K562 (cell line): ENCODE data around the gene NDUFS8. TPM values are rescaled to one million over a fixed set of nuclear protein-coding genes. Genes with fewer than 3 reads are reported as not detected.

Experiments used
- E4F1 ChIP-seq: fragments of 250-450 bp; sonication (Bioruptor Pico); IDR thresholded peaks from 2 replicates; pipeline ENCODE4 v1.5.0; 2021; ENCODE audit warnings: mild to moderate bottlenecking, borderline replicate concordance
- EWSR1 ChIP-seq: fragments of 450-650 bp; IDR thresholded peaks from 2 replicates; pipeline ENCODE4 v1.6.1; 2018; ENCODE audit warnings: borderline replicate concordance, mild to moderate bottlenecking, low read depth, moderate library complexity; ENCODE audit not compliant: partially characterized antibody
- IRF2 ChIP-seq: sonication (generic); formaldehyde crosslinking; IDR thresholded peaks from 2 replicates; pipeline ENCODE4 v1.8.1; 2022; ENCODE audit warnings: mild to moderate bottlenecking, missing genetic modification reagents
- L3MBTL2 ChIP-seq: fragments of 450-650 bp; IDR thresholded peaks from 2 replicates; pipeline ENCODE4 v1.6.1; 2016; ENCODE audit warnings: mild to moderate bottlenecking, moderate library complexity
- PHB ChIP-seq: fragments of 250-450 bp; sonication (Bioruptor Pico); IDR thresholded peaks from 2 replicates; pipeline ENCODE4 v1.5.0; 2021
- RBM25 ChIP-seq: fragments of 200-400 bp; formaldehyde crosslinking; IDR thresholded peaks from 2 replicates; pipeline ENCODE4 v1.6.1; 2018; ENCODE audit warnings: low read length, low read depth, moderate library complexity; ENCODE audit not compliant: severe bottlenecking
- SAFB2 ChIP-seq: fragments of 200-400 bp; formaldehyde crosslinking; IDR thresholded peaks from 2 replicates; pipeline ENCODE4 v1.6.1; 2018; ENCODE audit warnings: borderline replicate concordance, low read length, low read depth, moderate library complexity; ENCODE audit not compliant: severe bottlenecking
- SMARCA4 ChIP-seq: fragments of 450-650 bp; IDR thresholded peaks from 2 replicates; pipeline ENCODE4 v1.6.1; 2016
- SRSF3 ChIP-seq: fragments of 200-400 bp; formaldehyde crosslinking; IDR thresholded peaks from 2 replicates; pipeline ENCODE4 v1.6.1; 2016; ENCODE audit warnings: mild to moderate bottlenecking, low read length, moderate library complexity; ENCODE audit not compliant: insufficient read depth
- THRAP3 ChIP-seq: fragments of 450-650 bp; IDR thresholded peaks from 2 replicates; pipeline ENCODE4 v1.6.1; 2016; ENCODE audit warnings: mild to moderate bottlenecking, inconsistent platforms, borderline replicate concordance
- YY1 ChIP-seq, 3 experiments: IDR thresholded peaks; 2 replicates each; pipeline ENCODE4 v1.6.1; 2011; ENCODE audit warnings: low read length in 2 of 3, mild to moderate bottlenecking in 2 of 3, moderate library complexity in 2 of 3, borderline replicate concordance in 1 of 3, control low read depth in 1 of 3, low read depth in 1 of 3; ENCODE audit not compliant: insufficient read depth in 3 of 3, insufficient replicate concordance in 2 of 3, control insufficient read depth in 1 of 3, insufficient read length in 1 of 3; ENCODE audit errors: extremely low read depth in 1 of 3
- ZNF354B ChIP-seq: fragments of 250-450 bp; sonication (Bioruptor Pico); IDR thresholded peaks from 2 replicates; pipeline ENCODE4 v1.4.0; 2020
- ZNF668 ChIP-seq: fragments of 250-450 bp; sonication (Bioruptor Pico); IDR thresholded peaks from 2 replicates; pipeline ENCODE4 v1.8.0; 2022; ENCODE audit warnings: mild to moderate bottlenecking, inconsistent platforms
- ZNF699 ChIP-seq: fragments of 250-450 bp; sonication (Bioruptor Pico); IDR thresholded peaks from 2 replicates; pipeline ENCODE4 v1.8.0; 2021; ENCODE audit warnings: mild to moderate bottlenecking, moderate library complexity; ENCODE audit not compliant: insufficient replicate concordance
- ZNF766 ChIP-seq: fragments of 200-800 bp; sonication (Bioruptor generic); conservative IDR thresholded peaks from 2 replicates; pipeline ENCODE4 v1.6.1; 2016; ENCODE audit warnings: missing genetic modification characterization, missing compliant biosample characterization
- polyA plus RNA-seq, 8 experiments: library from polyadenylated mRNA; depleted of rRNA in 4 of 8; stranded (reverse) in 5 of 8; unstranded in 3 of 8; fragments of >200 nt; fragmentation: Nextera tagmentation in 2 of 8; fragmentation: Illumina TruSeq in 1 of 8; extraction: Ambion mirVana in 2 of 8; extraction: Trizol in 1 of 8; gene quantifications; 2 replicates each; pipeline versions ENCODE4 v1.2.1 to v1.2.3, GENCODE V29; 2011 to 2014; ENCODE audit warnings: inconsistent platforms in 1 of 8, missing spikeins in 1 of 8
- total RNA-seq, 7 experiments: library from RNA; depleted of rRNA in 6 of 7; stranded (reverse); fragments of >200 nt in 6 of 7; fragmentation: Illumina TruSeq in 2 of 7; extraction: Trizol in 2 of 7; gene quantifications; 2 replicates each; pipeline versions ENCODE4 v1.2.1 to v1.2.3, GENCODE V29; 2011 to 2021; ENCODE audit warnings: low replicate concordance in 1 of 7
- TF ChIP-seq, protein P1 (sequence below): fragments of 250-450 bp; sonication (Bioruptor Pico); IDR thresholded peaks from 2 replicates; pipeline ENCODE4 v1.4.0; 2020; ENCODE audit warnings: mild to moderate bottlenecking, moderate library complexity, borderline replicate concordance
- TF ChIP-seq, protein P2 (sequence below), 2 experiments: fragments of 150-350 bp in 1 of 2; IDR thresholded peaks; 2 replicates each; pipeline ENCODE4 v1.6.1; 2012 to 2016; ENCODE audit warnings: low read depth in 2 of 2, low read length in 2 of 2, mild to moderate bottlenecking in 1 of 2, moderate library complexity in 1 of 2

Gene NDUFS8
- total and polyA plus RNA-seq, 9 of the 15 experiments (the other 6 are each of a cell fraction or from before 2014, with no cell fraction given) = 36.5 to 351 (median 101) TPM

DNA sequence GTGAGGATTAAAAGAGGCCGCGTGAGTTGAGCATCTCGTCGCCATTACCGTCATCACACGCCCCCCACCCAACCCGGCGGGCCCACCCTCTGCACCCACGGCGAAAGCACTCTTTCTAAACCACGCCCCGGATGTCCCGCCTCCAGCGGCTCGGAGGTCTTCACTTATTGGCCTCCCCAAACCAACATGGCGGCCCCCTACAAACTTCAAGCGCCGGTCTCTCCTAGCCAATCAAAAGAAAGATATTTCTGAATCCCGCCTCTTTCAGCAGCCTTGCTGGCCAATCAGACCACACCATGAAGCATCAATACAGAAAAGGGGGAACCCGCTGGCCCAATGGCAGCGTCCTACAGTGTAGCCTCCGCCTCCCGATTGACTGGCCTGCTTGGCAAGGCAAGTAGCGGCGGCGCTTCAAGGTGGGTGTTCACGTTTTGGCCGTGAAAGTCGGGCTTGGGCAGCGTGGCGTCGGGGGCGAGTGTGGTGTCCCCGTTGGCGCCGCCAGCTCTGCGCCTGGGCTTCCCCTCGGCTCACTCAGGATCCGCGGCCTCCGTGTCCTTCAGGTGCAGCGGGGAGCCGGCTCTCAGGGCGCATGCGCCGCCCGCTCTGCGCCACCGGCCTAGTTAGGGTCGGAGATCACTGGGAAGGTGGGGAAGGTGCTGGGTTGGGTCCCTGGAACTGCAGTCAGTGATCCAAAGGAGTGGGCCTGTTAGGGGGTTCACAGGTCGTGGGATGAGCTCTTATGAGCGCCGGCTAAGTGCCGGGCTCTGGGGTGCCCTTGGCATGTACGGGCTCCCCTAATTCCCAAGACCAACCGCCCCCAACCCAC lies at the start of gene NDUFS8 (continued):
- no peak for TF ChIP-seq E4F1 (CRISPR knock-in tag)
- TF ChIP-seq L3MBTL2 = 0 out of 2 replicates have a peak, but pooled peaks have one; percentile 55
- no peak for TF ChIP-seq THRAP3
- peak; percentile 40; the same call in 1 of the 2 replicates for TF ChIP-seq PHB (CRISPR knock-in tag)
- no peak for TF ChIP-seq ZNF766 (CRISPR knock-in tag)
- TF ChIP-seq IRF2 (CRISPR knock-in tag) = no peak
- TF ChIP-seq, protein P1, sequence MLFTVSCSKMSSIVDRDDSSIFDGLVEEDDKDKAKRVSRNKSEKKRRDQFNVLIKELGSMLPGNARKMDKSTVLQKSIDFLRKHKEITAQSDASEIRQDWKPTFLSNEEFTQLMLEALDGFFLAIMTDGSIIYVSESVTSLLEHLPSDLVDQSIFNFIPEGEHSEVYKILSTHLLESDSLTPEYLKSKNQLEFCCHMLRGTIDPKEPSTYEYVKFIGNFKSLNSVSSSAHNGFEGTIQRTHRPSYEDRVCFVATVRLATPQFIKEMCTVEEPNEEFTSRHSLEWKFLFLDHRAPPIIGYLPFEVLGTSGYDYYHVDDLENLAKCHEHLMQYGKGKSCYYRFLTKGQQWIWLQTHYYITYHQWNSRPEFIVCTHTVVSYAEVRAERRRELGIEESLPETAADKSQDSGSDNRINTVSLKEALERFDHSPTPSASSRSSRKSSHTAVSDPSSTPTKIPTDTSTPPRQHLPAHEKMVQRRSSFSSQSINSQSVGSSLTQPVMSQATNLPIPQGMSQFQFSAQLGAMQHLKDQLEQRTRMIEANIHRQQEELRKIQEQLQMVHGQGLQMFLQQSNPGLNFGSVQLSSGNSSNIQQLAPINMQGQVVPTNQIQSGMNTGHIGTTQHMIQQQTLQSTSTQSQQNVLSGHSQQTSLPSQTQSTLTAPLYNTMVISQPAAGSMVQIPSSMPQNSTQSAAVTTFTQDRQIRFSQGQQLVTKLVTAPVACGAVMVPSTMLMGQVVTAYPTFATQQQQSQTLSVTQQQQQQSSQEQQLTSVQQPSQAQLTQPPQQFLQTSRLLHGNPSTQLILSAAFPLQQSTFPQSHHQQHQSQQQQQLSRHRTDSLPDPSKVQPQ = no peak
- TF ChIP-seq ZNF668 (CRISPR knock-in tag) = no peak
- TF ChIP-seq ZNF699 (CRISPR knock-in tag) = no peak
- TF ChIP-seq SRSF3 = no peak
- TF ChIP-seq, protein P2, sequence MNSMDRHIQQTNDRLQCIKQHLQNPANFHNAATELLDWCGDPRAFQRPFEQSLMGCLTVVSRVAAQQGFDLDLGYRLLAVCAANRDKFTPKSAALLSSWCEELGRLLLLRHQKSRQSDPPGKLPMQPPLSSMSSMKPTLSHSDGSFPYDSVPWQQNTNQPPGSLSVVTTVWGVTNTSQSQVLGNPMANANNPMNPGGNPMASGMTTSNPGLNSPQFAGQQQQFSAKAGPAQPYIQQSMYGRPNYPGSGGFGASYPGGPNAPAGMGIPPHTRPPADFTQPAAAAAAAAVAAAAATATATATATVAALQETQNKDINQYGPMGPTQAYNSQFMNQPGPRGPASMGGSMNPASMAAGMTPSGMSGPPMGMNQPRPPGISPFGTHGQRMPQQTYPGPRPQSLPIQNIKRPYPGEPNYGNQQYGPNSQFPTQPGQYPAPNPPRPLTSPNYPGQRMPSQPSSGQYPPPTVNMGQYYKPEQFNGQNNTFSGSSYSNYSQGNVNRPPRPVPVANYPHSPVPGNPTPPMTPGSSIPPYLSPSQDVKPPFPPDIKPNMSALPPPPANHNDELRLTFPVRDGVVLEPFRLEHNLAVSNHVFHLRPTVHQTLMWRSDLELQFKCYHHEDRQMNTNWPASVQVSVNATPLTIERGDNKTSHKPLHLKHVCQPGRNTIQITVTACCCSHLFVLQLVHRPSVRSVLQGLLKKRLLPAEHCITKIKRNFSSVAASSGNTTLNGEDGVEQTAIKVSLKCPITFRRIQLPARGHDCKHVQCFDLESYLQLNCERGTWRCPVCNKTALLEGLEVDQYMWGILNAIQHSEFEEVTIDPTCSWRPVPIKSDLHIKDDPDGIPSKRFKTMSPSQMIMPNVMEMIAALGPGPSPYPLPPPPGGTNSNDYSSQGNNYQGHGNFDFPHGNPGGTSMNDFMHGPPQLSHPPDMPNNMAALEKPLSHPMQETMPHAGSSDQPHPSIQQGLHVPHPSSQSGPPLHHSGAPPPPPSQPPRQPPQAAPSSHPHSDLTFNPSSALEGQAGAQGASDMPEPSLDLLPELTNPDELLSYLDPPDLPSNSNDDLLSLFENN (IDR thresholded peaks at IDR 0.05; ENCODE audit: low read depth in 2 of 2, low read length in 2 of 2) = no peak
- no peak for TF ChIP-seq EWSR1
- no peak for TF ChIP-seq SMARCA4
- peak; percentile 85 for TF ChIP-seq RBM25
- no peak for TF ChIP-seq SAFB2
- TF ChIP-seq ZNF354B (CRISPR knock-in tag) = no peak
- peak; percentile 65 to 96 (median 94) for TF ChIP-seq YY1 (IDR thresholded peaks at IDR 0.05; ENCODE audit: borderline replicate concordance in 1 of 3, control insufficient read depth in 1 of 3, extremely low read depth in 1 of 3, insufficient read depth in 3 of 3, insufficient read length in 1 of 3, insufficient replicate concordance in 2 of 3, low read depth in 1 of 3, low read length in 2 of 3)
